ENCODE results near the gene TMTC2. TPM values are rescaled to one million over a fixed set of nuclear protein-coding genes. Genes with fewer than 3 reads are reported as not detected.

The TMTC2 gene
- total and polyA plus RNA-seq, 12 donors, result 1.6 to 4.4 (median 2.7) TPM

DNA sequence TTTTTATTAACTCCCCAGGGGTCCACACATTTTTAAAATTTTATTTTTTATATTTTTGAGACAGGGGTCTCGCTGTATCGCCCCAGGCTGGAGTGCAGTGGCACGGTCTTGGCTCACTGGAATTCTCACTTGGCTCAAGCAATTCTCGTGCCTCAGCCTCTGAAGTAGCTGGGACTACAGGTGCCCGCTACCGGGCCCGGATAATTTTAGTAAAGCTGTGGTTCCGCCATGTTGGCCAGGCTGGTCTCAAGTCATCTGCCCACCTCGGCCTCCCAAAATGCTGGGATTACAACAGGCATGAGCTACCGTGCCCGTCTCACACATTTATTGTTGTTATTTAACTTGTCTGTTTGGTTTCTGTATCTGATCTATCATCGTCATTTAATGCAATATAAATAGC, 307.4 kb downstream of the TMTC2 start:
- H3K27ac ChIP-seq, result no peak overlapping the region
- no peaks in the 10 kb centered on the region for H3K9me3 ChIP-seq (replicated peaks in 1 of 3)
- no peaks in the 10 kb centered on the region for H3K4me1 ChIP-seq (replicated peaks in 1 of 2)
- no peak for DNase-seq
- 89 to 95% (median 94%) methylated on average over 12 of the region's 12 CpGs for WGBS, 4 donors
- intact Hi-C loops (cut with DNase I), result no loop called here
- no peaks in the 10 kb centered on the region for H3K36me3 ChIP-seq (replicated peaks in 1 of 2)
- H3K4me3 ChIP-seq, result no peak overlapping the region
- no peaks in the 10 kb centered on the region for H3K27me3 ChIP-seq
- TF ChIP-seq POLR2A (IDR thresholded peaks at IDR 0.05), result no peak
- TF ChIP-seq, protein P1, sequence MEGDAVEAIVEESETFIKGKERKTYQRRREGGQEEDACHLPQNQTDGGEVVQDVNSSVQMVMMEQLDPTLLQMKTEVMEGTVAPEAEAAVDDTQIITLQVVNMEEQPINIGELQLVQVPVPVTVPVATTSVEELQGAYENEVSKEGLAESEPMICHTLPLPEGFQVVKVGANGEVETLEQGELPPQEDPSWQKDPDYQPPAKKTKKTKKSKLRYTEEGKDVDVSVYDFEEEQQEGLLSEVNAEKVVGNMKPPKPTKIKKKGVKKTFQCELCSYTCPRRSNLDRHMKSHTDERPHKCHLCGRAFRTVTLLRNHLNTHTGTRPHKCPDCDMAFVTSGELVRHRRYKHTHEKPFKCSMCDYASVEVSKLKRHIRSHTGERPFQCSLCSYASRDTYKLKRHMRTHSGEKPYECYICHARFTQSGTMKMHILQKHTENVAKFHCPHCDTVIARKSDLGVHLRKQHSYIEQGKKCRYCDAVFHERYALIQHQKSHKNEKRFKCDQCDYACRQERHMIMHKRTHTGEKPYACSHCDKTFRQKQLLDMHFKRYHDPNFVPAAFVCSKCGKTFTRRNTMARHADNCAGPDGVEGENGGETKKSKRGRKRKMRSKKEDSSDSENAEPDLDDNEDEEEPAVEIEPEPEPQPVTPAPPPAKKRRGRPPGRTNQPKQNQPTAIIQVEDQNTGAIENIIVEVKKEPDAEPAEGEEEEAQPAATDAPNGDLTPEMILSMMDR (IDR thresholded peaks at IDR 0.05), result no peak

DNA sequence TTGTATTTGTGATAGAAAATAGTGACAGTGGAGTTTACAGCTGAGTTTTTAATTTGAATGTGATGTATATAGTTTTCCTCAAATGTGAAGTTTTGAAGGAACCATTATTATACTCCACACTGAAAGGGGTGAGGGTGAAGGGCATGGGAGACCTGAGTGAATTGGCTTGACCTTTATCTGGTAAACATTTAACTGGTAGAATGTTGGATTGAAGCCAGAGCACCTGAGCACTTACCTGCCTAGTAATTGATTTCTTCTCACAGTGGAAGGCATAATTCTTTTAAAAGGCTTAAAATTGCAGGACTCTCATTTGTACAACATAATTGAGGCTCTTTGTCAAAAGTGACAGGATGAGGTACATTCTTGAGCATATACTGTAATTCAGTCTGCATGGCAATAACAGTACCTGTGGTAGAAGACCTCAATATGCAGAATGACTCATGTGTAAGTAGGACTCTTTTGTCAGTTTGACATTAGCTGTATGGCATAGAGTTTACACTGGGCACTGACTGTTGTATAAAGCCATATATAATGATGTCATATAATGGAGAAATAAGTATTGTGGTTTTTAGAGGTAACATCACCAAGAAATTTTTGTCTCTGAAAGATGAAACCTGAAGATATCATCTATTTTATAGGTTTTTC, 309.6 kb downstream of the TMTC2 start:
- H3K27ac ChIP-seq, result no peak overlapping the region
- TF ChIP-seq, protein P1 (IDR thresholded peaks at IDR 0.05), result no peak
- no peak for TF ChIP-seq POLR2A (IDR thresholded peaks at IDR 0.05)
- H3K9me3 ChIP-seq (replicated peaks in 1 of 3), result no peaks in the 10 kb centered on the region
- H3K27me3 ChIP-seq, result no peaks in the 10 kb centered on the region
- no peak for DNase-seq
- no peak overlapping the region for H3K4me3 ChIP-seq
- intact Hi-C loops (cut with DNase I), result no loop called here
- H3K36me3 ChIP-seq (replicated peaks in 1 of 2), result no peaks in the 10 kb centered on the region
- no peaks in the 10 kb centered on the region for H3K4me1 ChIP-seq (replicated peaks in 1 of 2)

DNA sequence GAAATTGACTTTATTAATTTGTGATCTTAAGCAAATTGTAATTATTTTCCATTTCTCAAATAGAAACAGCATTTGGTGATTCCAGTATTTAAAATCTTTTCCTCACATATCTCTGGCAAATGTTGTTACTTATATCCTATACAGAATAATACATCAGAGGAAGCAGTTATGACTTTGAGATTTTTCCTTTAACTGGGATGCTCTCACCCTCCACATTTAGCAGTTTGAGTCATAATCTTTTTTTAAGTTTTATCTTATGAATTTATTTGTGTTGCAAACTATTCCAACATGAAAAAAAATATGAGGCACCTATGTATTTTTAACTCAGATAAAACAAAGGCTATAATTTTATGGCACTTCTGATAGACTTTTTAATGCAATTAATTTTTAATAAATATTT, 311.8 kb downstream of the TMTC2 start:
- intact Hi-C loops (cut with DNase I), result no loop called here
- H3K4me1 ChIP-seq (replicated peaks in 1 of 2), result no peaks in the 10 kb centered on the region
- TF ChIP-seq POLR2A (IDR thresholded peaks at IDR 0.05), result no peak
- TF ChIP-seq, protein P1 (IDR thresholded peaks at IDR 0.05), result no peak

DNA sequence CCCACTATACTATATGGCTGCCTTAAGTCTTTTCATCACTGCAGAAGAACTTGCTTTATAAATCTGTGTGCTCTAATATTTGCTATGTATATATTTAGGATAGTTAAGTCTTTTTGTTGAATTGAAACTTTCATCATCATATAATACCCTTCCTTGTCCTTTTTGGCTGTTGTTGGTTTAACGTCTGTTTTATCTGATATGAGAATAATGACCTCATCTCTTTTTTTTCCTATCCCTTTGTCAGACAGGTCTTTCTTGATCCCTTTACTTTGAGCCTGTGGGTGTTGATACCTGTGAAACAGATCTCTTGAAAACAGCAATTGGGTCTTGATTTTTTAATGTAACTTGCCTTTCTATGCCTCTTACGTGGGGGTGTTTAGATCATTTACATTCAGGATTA, 316.3 kb downstream of the TMTC2 start:
- Histone ChIP-seq H3K36me3 (replicated peaks in 1 of 2) (no peaks in the 10 kb centered on the region), H3K27me3 (no peaks in the 10 kb centered on the region), H3K27ac (no peak overlapping the region), H3K9me3 (replicated peaks in 1 of 3) (peaks cover 0 to 6% (median 0%) of the 10 kb centered on the region in 3 donors), H3K4me1 (replicated peaks in 1 of 2) (no peaks in the 10 kb centered on the region), H3K4me3 (no peak overlapping the region)
- TF ChIP-seq POLR2A (IDR thresholded peaks at IDR 0.05), result no peak
- TF ChIP-seq, protein P1 (IDR thresholded peaks at IDR 0.05), result no peak
- intact Hi-C loops (cut with DNase I), result loop anchor here in 1 of 2 donors (10.0 kb wide), 3 partner anchors 318 to 1502 kb away; partner anchors contain the start of gene TMTC2
- DNase-seq, result no peak
- 43 to 50% (median 47%) methylated on average over 2 of the region's 2 CpGs for WGBS, 4 donors

More for the DNA sequence above, 311.8 kb downstream of the TMTC2 start:
- DNase-seq, result no peak
- H3K27me3 ChIP-seq, result no peaks in the 10 kb centered on the region
- no peaks in the 10 kb centered on the region for H3K9me3 ChIP-seq (replicated peaks in 1 of 3)
- no peak overlapping the region for H3K4me3 ChIP-seq
- H3K27ac ChIP-seq, result no peak overlapping the region
- no peaks in the 10 kb centered on the region for H3K36me3 ChIP-seq (replicated peaks in 1 of 2)

All from adrenal gland (tissue), 12 donors.